Measurements from ENCODE around the gene AGAP1.

- TF ChIP-seq CTCF (IDR thresholded peaks at IDR 0.05) (no peak), POLR2A (IDR thresholded peaks at IDR 0.05) (no peak)
Measured at GRCh38 chr2:235449568-235449967, 44.3 kb upstream of the AGAP1 start.
